Stimulated activated CD8-positive, alpha-beta memory T cell treated with anti-CD3 and anti-CD28 coated beads, Interleukin-7, amount 100 ng/mL, for 1 hour (primary cell): ENCODE data around the gene MCL1.

Experiments
- DNase-seq, 2 donors: peaks; one replicate each; pipeline ENCODE4 v3.0.0-alpha.2; 2020; ENCODE audit warnings: low read depth in 2 of 2

The MCL1 gene

GRCh38 chr1:150555971-150556865 is 23.2 kb downstream of the MCL1 start:
- no peak for DNase-seq

- DNase-seq, result no peak
Observed at GRCh38 chr1:150555198-150555970, 24.0 kb downstream of the MCL1 start.

GRCh38 chr1:150554086-150554452 is 25.3 kb downstream of the MCL1 start:
- no peak for DNase-seq

- DNase-seq, result no peak
Observed at GRCh38 chr1:150553392-150554085, 25.9 kb downstream of the MCL1 start.

GRCh38 chr1:150552911-150553289 is 26.5 kb downstream of the MCL1 start:
- DNase-seq, result no peak

GRCh38 chr1:150552128-150552910 is 27.1 kb downstream of the MCL1 start:
- DNase-seq, result no peak

- DNase-seq, result no peak
Observed at GRCh38 chr1:150551784-150552127, 27.7 kb downstream of the MCL1 start.

- no peak for DNase-seq
Observed at GRCh38 chr1:150551051-150551783, 28.2 kb downstream of the MCL1 start.

GRCh38 chr1:150550222-150551050 is 29.0 kb downstream of the MCL1 start:
- DNase-seq, result no peak

- DNase-seq, result no peak
Observed at GRCh38 chr1:150549496-150550221, 29.8 kb downstream of the MCL1 start.

- DNase-seq, result no peak
Observed at GRCh38 chr1:150548632-150549495, 30.5 kb downstream of the MCL1 start, which contains the start of gene ADAMTSL4. ADAMTSL4 (plus strand) TSS chr1:150549408; CDS start chr1:150552289, 2,881 bp downstream.

GRCh38 chr1:150548324-150548631 is 31.1 kb downstream of the MCL1 start:
- no peak for DNase-seq

- DNase-seq, result no peak
Observed at GRCh38 chr1:150546294-150546937, 33.0 kb downstream of the MCL1 start.

- no peak for DNase-seq
Observed at GRCh38 chr1:150545486-150546032, 33.9 kb downstream of the MCL1 start.

- no peak for DNase-seq
Observed at GRCh38 chr1:150544204-150544603, 35.2 kb downstream of the MCL1 start.

GRCh38 chr1:150543500-150544143 is 35.8 kb downstream of the MCL1 start:
- DNase-seq, result no peak
